ENCODE data around the gene ADM2.

- no peak for TF ChIP-seq CTCF (conservative IDR thresholded peaks at IDR 0.05)
- no peak for TF ChIP-seq EZH2 (IDR thresholded peaks at IDR 0.05; ENCODE audit: low read depth)
Measured at GRCh38 chr22:50521710-50522109, 40.4 kb downstream of the ADM2 start.
